Stomach (tissue), 4 donors: ENCODE measurements around the gene PAPSS1.

Source experiments
- CTCF ChIP-seq, 7 experiments: fragments of 450-650 bp in 4 of 7; fragments of 200-600 bp in 3 of 7; sonication (generic) in 3 of 7; IDR thresholded peaks; one replicate each; pipeline ENCODE4 v1.5.1; 2016 to 2019; ENCODE audit warnings: antibody characterized with exemption in 7 of 7, control low read depth in 2 of 7, mild to moderate bottlenecking in 1 of 7
- EP300 ChIP-seq: sonication (generic); formaldehyde crosslinking; IDR thresholded peaks from one replicate; pipeline ENCODE4 v1.6.1; 2017; ENCODE audit warnings: antibody characterized with exemption

GRCh38 chr4:107757283-107757682 is 37.2 kb upstream of the PAPSS1 start:
- no peak for TF ChIP-seq CTCF (IDR thresholded peaks at IDR 0.05)
- no peak for TF ChIP-seq EP300
